Choroid plexus epithelial cell (primary cell): ENCODE measurements around the gene TMEM254.
A peak's percentile ranks its signal among the peaks of the same experiment; 100 is the strongest.
"Not testable (repeated sequence)": the region's sequence is repeated elsewhere in the genome, so short reads cannot be mapped to it uniquely, and the experiment has no call there.

Source experiments
- DNase-seq: peaks from one replicate; pipeline ENCODE4 v3.0.0-alpha.2; 2010; ENCODE audit warnings: low read depth
- H3K4me3 ChIP-seq: 2 replicates; pipeline ENCODE4 v1.5.1; 2011; ENCODE audit warnings: low read depth, mild to moderate bottlenecking, control low read depth, low read length, moderate library complexity
- TF ChIP-seq, protein P1 (sequence below): conservative IDR thresholded peaks from 2 replicates; pipeline ENCODE4 v1.5.1; 2011; ENCODE audit warnings: low read depth, mild to moderate bottlenecking, control low read depth, inconsistent platforms, low read length, moderate library complexity

Gene TMEM254

DNA sequence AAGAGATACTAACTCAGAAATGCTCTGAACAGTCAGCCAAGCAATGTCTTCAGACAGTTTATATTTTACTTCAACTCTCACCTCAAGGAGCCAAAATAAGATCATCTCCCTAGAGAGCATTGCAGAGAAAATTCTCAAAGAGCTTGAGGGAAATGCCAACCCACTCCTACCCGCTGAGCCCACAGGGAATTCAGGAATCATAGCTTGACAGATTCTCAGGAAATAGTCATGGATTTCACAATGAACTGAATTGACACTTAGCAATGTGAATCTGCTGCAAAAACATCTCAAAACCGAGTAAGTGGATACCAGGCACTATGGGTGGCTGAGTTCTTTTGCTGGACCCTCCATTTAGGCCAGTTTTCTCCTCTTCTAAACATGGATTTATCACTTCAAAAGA, 44.3 kb downstream of the TMEM254 start:
- no peak overlapping the region for H3K4me3 ChIP-seq
- TF ChIP-seq, protein P1, sequence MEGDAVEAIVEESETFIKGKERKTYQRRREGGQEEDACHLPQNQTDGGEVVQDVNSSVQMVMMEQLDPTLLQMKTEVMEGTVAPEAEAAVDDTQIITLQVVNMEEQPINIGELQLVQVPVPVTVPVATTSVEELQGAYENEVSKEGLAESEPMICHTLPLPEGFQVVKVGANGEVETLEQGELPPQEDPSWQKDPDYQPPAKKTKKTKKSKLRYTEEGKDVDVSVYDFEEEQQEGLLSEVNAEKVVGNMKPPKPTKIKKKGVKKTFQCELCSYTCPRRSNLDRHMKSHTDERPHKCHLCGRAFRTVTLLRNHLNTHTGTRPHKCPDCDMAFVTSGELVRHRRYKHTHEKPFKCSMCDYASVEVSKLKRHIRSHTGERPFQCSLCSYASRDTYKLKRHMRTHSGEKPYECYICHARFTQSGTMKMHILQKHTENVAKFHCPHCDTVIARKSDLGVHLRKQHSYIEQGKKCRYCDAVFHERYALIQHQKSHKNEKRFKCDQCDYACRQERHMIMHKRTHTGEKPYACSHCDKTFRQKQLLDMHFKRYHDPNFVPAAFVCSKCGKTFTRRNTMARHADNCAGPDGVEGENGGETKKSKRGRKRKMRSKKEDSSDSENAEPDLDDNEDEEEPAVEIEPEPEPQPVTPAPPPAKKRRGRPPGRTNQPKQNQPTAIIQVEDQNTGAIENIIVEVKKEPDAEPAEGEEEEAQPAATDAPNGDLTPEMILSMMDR = no peak
- DNase-seq = peak; percentile 55

DNA sequence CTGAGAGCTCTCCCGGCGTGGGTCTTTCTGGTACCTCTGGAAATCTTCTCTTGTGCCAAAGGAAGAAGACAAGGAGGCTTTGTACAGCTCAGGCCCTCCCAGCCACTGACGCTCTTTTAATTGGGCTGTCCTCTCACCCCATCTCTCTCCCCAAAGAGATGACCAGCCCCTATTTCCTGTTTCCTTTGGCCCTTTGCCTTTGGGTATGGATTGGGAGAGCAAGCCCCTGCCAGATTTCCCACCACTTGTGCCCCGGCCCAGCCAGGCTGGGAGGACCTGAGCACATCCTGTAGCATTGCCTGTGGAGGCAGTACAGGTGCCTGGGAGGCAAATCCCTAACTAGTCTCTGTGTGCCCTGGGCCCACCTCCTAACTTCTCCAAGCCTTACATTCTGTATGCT, 48.4 kb downstream of the TMEM254 start:
- TF ChIP-seq, protein P1 = no peak
- DNase-seq = no peak
- no peak overlapping the region for H3K4me3 ChIP-seq

DNA sequence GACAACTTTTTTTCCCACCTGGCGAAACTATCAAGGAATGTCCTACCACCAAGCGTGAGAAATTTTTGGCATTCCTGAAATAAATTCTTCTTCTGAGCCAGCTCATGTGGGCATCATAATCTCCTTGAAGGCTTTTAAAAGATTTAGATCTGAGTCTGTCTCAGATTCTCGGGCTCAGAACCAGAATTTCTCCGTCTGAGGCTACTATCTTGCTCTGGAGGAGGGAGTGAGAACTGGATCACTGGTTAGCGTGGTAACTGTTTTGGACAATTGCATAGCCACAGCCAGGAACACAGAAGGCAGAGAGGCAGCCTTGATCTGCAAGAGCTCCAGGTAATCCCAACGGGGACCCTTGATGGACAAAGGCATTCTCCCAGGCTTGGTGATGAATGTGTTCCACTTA, 53.0 kb downstream of the TMEM254 start:
- TF ChIP-seq, protein P1 = no peak
- DNase-seq = no peak
- H3K4me3 ChIP-seq = no peak overlapping the region

DNA sequence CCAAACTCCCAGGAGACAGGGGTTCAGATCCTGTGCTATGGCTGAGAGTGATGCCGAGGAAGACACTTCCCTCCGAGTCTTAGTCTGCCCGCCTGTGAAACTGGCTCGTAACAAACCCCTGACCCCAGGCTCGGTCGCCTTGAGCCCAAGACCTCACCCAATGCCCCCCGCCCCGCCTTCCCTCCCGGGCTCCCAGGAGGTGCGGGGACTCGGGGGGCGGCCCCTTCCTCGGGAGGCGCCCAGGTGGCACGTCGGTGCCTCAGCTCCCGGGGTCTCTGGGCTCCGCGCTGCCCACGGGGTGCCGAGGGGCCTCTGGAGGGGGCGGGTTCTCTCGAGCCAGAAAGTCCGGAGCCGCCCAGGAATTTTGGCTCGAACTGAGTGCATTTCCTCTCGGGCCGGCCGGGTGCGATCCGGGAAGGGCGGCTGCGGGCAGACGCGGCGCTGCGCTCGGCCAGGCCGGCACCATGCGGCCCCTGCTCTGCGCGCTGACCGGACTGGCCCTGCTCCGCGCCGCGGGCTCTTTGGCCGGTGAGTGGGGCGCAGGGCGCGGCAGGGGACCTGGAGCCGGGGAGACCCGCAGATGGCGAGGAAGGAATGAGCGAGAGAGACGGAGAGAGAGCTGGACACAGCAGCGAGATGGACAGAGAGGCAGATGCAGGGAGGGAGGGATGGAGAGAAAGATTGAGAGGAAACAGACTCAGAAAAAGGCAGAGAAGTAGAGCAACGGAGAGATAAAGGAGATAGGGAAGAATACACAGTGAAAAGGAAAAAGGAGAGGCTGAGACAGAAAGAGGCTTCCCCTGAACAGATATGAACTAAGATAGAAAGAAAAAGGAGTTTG, 54.1 kb downstream of the TMEM254 start, which contains the start of gene PLAC9:
PLAC9 (plus strand) TSS at position 432 of the 841 bp plus-strand sequence; CDS start at position 465, 33 bp downstream.
- DNase-seq = no peak
- TF ChIP-seq, protein P1 = no peak
- peak within 1 kb of the TSS; percentile 54 for H3K4me3 ChIP-seq

DNA sequence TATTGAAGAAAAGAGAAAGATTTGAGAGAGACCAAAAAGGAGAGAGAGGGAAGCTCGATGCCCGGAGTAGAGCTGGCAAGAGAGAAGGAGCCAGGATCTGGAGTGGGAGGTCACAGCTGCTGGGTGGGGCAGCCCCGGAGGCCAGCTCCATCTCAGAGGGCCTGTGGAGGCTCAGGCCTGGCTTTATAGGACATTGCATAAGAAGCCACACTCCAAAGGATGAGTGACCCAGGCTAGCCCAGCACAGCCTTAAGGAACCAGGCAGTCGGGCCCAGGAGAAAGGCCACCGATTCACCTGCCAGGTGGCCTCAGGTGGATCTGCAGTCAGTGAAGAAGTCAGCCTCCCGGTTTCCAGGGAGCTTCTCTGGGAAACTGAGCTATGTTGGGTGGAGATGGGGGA, 54.7 kb downstream of the TMEM254 start:
- TF ChIP-seq, protein P1 = no peak
- H3K4me3 ChIP-seq = peak overlapping the region; percentile 54
- no peak for DNase-seq

DNA sequence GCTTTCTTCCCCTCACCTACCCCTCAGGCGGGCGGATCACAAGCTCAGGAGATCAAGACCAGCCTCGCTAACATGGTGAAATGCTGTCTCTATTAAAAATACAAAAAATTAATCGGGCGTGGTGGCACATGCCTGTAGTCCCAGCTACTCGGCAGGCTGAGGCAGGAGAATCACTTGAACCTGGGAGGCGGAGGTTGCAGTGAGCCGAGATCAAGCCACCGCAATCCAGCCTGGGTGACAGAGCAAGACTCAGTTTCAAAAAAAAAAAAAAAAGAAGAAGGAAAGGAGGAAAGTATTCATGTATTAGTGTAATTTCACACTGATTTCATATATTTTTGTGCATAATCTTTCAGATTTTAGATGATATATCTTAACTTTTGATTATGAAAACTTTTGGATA, 55.2 kb downstream of the TMEM254 start:
- not testable (repeated sequence) for H3K4me3 ChIP-seq, DNase-seq

DNA sequence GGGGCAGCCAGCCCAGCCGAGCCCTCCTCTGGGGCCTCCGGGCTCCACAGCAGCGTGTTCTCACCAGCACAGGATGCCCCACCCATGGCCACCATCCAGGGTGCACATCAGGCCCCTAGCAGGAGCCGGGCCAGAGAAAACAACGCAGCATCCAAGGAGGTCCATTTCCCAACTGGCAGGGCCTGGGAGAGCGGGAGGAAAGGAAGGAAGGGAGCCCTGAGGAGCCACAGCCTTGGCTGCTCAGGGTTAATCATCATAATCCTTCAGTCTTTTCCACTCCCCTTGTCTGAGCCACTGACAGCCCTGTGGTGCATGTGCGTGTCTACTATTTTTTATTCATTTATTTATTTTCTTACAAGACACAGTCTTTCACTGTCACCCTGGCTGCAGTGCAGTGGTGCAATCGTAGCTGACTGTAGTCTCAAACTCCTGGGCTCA, 57.7 kb downstream of the TMEM254 start:
- TF ChIP-seq, protein P1 = no peak
- no peak overlapping the region for H3K4me3 ChIP-seq
- DNase-seq = peak; percentile 79
